Measurements from ENCODE around the gene CACUL1.

GRCh38 chr10:118628397-118628796 is 126.4 kb downstream of the CACUL1 start:
- TF ChIP-seq CTCF (IDR thresholded peaks at IDR 0.05) (no peak), POLR2A (IDR thresholded peaks at IDR 0.05) (no peak)
